GM21515 (cell line): ENCODE data around the gene SCAMP2.
"Not testable (repeated sequence)": the region's sequence is repeated elsewhere in the genome, so short reads cannot be mapped to it uniquely, and the experiment has no call there.

ENCODE experiments used
- ATAC-seq: cut with Tn5 transposase; IDR thresholded peaks from one replicate; pipeline ENCODE4 v1.9.1; 2021; ENCODE audit not compliant: unreplicated experiment

The SCAMP2 gene, protein sequence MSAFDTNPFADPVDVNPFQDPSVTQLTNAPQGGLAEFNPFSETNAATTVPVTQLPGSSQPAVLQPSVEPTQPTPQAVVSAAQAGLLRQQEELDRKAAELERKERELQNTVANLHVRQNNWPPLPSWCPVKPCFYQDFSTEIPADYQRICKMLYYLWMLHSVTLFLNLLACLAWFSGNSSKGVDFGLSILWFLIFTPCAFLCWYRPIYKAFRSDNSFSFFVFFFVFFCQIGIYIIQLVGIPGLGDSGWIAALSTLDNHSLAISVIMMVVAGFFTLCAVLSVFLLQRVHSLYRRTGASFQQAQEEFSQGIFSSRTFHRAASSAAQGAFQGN

GRCh38 chr15:74873036-74873755 is at the start of gene SCAMP2:
Gene SCAMP2, minus strand, starts transcription at chr15:74873365. Its CDS starts 110 bp downstream, at chr15:74873255.
- ATAC-seq: peak; percentile 65

DNA sequence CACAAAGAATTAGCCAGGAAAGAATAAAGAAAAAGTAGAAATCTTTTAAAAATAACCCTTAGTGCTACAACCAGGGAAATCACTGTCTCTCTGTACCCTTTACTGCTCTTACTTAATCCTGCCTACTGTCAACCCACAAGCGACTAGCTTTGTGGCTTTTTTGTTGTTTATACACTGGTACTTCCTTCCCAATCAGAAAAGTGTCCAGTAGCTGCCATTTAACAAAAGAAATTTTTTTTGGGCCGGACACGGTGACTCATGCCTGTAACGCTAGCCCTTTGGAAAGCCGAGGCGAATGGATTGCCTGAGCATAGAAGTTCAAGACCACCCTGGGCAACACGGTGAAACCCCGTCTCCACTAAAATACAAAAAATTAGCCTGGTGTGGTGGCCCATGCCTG is 47.3 kb upstream of the SCAMP2 start:
- ATAC-seq: no peak

- ATAC-seq: no peak
Observed at GRCh38 chr15:74917676-74918075, 44.5 kb upstream of the SCAMP2 start.

GRCh38 chr15:74913799-74914198 is 40.6 kb upstream of the SCAMP2 start:
- ATAC-seq: not testable (repeated sequence)

GRCh38 chr15:74913041-74913440 is 39.9 kb upstream of the SCAMP2 start:
- no peak for ATAC-seq

- ATAC-seq: no peak
Observed at GRCh38 chr15:74908635-74909034, 35.5 kb upstream of the SCAMP2 start.

- peak; percentile 8 for ATAC-seq
Observed at GRCh38 chr15:74907163-74907870, 34.2 kb upstream of the SCAMP2 start.

DNA sequence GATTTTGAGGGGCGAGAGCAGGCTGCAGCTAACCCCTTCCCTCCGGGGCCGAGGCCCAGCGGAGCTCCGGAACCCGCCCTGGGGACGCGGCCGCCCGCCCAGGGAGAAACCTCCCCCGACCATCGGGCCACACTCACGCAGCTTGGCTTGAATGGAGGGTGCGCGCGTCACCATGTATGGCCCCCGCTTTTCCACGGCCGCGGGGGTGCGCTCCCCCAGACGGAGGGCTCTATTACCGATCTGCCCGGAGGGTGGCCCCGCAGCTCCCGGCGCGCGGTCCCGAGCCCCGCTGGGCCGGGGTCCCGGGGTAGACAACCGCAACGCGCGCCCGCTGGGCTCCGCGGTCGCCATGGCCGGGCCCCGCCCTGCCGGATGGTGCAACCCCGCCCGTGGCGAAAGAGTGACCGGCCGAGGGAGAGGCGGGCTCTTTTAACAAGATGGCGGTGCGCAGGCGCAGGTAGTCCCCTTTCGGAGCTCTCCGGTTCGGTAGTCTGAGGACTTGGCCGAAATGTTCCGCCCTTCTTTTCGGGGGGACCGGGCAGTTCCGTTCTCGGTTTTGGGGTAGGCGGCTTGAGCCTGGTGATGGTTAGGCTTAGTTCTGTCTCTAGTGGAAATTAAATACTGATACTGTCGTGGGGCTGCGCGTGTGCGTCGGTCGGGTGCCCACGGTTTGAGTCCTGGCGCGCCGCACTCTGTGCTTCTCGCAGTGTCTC is 33.4 kb upstream of the SCAMP2 start, which contains the start of gene FAM219B:
FAM219B (minus strand) TSS at position 402 of the 713 bp plus-strand sequence; CDS start at position 351, 51 bp downstream.
- peak; percentile 76 for ATAC-seq

DNA sequence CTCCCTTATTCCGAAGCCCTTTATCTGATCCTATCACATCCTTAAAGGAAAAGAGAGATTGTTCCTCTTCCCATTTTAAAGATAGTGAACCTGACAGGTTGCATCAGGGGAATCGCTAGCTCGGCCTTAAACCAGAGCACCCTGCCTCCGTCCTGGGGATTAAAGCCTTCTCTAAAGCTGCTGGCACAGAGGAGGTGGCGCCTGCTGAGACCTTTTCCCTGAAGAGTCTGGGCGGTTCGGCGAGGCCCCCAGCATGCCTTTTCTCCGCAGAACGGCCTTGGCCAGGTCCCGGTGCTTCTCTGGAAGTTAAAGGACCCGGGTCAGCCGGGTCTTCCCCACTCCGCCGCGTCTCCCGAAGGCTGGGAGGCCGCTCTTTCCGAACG is 32.9 kb upstream of the SCAMP2 start:
- ATAC-seq: peak; percentile 17

GRCh38 chr15:74904190-74904805 is 31.1 kb upstream of the SCAMP2 start:
- no peak for ATAC-seq

DNA sequence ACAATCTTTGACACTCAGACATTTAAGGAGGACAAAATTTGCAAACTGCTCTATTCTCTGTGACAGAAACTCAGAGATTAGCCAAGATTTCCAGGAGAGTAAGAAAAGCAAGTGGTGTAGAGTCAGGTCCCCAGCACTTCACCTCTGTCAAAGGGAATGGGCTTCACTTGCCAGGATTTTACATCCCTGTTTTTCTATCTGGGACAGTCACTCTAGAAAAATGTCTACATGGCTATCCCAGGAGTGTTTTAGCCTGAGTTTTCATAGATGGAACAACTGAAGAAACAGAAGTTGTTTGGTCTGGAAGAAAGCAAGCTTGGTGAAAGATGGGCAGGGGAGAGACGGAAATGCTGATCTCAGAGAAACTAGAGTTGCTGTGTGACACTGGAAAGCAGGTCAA is 30.5 kb upstream of the SCAMP2 start:
- ATAC-seq: no peak

- ATAC-seq: no peak
Observed at GRCh38 chr15:74902295-74903075, 29.3 kb upstream of the SCAMP2 start.

DNA sequence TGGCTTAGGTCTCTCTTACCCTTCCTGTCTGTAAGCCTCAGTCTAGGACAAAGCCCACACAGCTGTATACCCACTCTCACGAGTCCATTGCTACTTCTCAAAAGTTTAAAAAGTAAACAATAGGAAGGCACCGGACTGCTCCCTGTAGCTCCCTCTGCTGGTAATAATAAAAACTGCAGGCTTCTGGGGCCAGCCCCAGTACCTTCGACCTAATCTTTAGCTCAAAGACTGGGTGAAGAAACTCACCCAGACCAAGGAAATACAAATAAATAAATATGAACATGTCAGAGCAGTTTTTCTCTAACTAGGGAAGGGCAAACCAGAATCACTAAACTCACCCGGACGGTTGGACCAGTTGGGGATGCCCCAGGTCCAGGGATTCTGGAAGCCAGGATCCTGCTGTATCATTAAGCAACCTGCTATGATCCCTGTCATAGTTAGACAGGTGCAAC is 28.5 kb upstream of the SCAMP2 start:
- no peak for ATAC-seq

DNA sequence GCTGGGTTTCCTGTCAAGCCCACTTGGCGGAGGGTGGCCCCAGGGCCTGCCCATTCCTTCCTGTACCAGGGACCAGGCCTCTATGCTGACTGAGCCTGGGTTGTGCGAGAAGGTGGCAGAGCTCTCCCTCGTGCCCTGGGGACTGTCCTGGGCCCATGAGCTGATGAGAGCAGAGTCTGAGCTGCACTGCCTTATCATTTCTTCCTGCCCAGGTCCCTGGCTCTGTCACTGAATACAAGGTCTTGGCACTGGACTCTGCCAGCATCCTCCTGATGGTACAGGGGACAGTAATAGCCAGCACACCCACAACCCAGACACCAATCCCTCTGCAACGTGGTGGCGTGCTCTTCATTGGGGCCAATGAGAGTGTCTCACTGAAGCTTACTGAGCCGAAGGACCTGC is 24.1 kb upstream of the SCAMP2 start:
- ATAC-seq: no peak

DNA sequence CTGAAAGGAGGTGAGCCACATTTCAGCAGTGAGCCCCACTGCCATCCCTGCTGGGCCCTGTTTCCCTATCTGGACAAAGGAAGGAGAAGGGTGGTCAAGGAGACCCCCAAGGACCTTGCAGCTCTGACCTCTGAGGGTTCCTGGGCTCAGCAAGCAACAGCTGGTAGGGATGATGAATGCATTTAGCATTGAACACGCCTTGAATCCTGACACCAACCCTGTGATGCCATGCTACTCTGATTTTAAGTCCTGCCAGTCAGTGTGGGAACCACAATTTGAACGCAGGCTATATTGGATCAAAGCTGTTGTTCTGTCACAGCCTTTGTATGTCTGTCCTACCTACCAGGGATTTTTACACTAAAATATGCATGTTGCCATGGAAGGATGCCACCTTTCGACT is 23.2 kb upstream of the SCAMP2 start:
- ATAC-seq: no peak

DNA sequence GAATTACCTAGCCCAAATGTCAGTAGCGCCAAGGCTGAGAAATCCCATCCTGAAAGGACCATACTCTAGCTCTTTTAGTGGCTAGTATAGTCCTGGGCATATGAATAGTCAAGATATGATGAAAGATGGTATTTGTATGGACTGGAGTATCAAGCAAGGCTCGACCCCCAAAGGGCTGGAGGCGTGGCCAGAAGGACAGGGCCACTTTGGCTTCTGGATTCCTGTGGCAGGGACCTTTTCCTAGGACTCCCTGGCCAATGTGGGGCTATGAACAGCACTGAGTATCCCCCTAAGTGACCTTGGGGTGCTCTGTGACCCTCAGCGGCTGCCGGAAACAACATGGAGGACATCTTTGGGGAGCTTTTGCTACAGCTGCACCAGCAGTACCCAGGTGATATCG is 22.7 kb upstream of the SCAMP2 start:
- ATAC-seq: no peak

- not testable (repeated sequence) for ATAC-seq
Observed at GRCh38 chr15:74894383-74894782, 21.2 kb upstream of the SCAMP2 start.

DNA sequence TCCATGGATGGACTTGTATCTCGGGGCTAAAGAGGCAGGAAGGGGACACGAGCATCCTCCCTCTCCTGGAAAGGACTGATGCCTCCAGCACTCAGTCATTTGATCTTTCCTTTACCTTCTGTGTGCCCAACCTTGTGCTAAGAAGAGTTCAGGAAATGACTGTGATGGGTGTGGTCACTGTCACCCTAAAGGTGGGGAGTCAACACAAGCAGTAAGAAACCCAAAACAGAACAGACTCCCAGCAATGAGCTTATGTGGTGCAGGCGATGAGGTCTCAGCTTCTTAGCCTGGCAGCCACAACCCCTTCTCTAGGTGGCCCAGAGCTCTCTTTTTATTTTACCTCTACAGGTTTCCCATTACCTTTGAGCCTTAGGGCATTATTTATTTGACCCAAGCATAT is 20.5 kb upstream of the SCAMP2 start:
- ATAC-seq: no peak

DNA sequence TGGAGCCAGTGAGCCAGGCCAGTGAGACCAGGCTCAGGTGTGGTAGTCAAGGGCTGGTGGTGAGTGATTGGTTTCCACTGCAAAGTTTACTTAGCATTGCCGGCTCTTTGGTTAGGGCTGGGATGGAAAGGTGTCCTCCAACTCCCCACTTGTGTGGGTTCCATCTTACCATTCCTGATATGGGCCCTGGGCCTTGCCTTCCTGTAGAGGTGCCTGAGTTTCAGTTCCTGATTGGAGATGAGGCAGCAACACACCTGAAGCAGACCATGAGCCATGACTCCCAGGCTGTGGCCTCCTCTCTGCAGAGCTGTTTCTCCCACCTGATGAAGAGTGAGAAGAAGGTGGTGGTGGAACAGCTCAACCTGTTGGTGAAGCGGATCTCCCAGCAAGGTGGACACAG is 19.8 kb upstream of the SCAMP2 start:
- no peak for ATAC-seq

GRCh38 chr15:74892313-74892712 is 19.1 kb upstream of the SCAMP2 start:
- ATAC-seq: no peak
